UCSD-AML1 (cell line): ENCODE measurements around the gene FAM3B.
"Not testable (repeated sequence)": the region's sequence is repeated elsewhere in the genome, so short reads cannot be mapped to it uniquely, and the experiment has no call there.

ENCODE experiments used
- DNase-seq: peaks from one replicate; lab custom pipeline; 2025; ENCODE audit not compliant: unreplicated experiment; lab: John Stamatoyannopoulos, UW

Gene FAM3B

GRCh38 chr21:41349619-41350390, 33.2 kb downstream of the FAM3B start:
- DNase-seq, result no peak

- DNase-seq, result no peak
These were observed 34.0 kb downstream of the FAM3B start for GRCh38 chr21:41350436-41351155.

- DNase-seq, result no peak
These were observed 40.9 kb downstream of the FAM3B start for GRCh38 chr21:41357546-41357945.

GRCh38 chr21:41358193-41359166, 41.9 kb downstream of the FAM3B start:
- DNase-seq, result no peak

GRCh38 chr21:41359286-41359685, 42.7 kb downstream of the FAM3B start:
- DNase-seq, result no peak

GRCh38 chr21:41359754-41360071, 43.1 kb downstream of the FAM3B start:
- DNase-seq, result not testable (repeated sequence)

- no peak for DNase-seq
These were observed 43.6 kb downstream of the FAM3B start for GRCh38 chr21:41360072-41360821.

GRCh38 chr21:41361053-41361785, 44.6 kb downstream of the FAM3B start:
- DNase-seq, result no peak

- DNase-seq, result peak; percentile 75
These were observed 45.4 kb downstream of the FAM3B start, which contains the start of gene MX2 for GRCh38 chr21:41361786-41362604. Gene MX2, plus strand, starts transcription at chr21:41362027. Its CDS starts 14,880 bp downstream, at chr21:41376907.

- DNase-seq, result no peak
These were observed 46.2 kb downstream of the FAM3B start for GRCh38 chr21:41362605-41363369.

GRCh38 chr21:41363370-41364270, 47.0 kb downstream of the FAM3B start:
- no peak for DNase-seq

GRCh38 chr21:41364308-41364707, 47.7 kb downstream of the FAM3B start:
- DNase-seq, result no peak

- DNase-seq, result no peak
These were observed 48.9 kb downstream of the FAM3B start for GRCh38 chr21:41365377-41366107.

GRCh38 chr21:41366522-41367151, 50.0 kb downstream of the FAM3B start:
- no peak for DNase-seq

GRCh38 chr21:41367301-41367944, 50.8 kb downstream of the FAM3B start:
- DNase-seq, result no peak
